Raji (cell line): ENCODE data around the gene CFAP68.

Experiments
- POLR2A ChIP-seq: IDR thresholded peaks from 2 replicates; pipeline ENCODE4 v1.6.1; 2011; ENCODE audit warnings: low read depth, low read length, control low read depth; ENCODE audit not compliant: insufficient read depth

Gene CFAP68

DNA sequence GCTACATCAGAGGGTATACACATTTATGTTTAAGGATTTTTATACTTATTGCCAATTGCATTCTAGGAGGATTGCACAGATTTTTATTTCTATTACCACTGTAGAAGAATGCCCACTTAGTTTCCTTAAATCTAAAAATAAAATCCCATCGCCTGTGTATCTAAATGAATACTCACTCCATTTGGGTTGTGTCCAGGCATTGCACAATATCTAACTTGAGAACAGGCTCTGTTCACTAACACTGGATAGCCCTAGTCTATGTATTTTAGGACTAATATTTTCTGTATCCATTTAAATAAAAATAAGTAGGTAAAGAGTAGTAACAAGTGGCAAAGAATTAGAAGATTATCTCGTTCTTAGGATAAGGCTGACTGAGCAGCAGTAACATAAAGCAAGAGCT, 43.5 kb downstream of the CFAP68 start:
- no peak for TF ChIP-seq POLR2A

DNA sequence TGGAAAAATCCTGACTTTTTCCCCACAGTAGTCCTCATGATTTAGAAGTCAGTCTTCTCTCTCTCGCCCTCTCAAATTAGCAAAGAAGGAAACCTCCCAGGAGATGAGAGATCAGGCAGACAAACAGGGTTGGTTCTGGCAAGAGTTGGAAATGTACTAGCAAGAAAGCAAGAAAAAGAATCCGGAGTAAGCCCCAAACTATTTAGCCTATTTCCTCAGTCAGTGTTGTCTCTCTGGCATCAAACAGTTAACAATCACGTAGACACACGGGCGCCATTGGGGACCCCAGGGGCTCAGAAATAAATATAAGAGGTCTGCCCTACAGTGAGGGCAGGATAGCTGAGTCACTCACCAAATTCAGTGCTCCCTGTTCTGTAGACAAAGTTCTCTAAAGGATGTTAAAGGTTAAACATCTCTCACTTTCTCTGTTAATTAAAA, 44.0 kb downstream of the CFAP68 start:
- TF ChIP-seq POLR2A, result no peak

DNA sequence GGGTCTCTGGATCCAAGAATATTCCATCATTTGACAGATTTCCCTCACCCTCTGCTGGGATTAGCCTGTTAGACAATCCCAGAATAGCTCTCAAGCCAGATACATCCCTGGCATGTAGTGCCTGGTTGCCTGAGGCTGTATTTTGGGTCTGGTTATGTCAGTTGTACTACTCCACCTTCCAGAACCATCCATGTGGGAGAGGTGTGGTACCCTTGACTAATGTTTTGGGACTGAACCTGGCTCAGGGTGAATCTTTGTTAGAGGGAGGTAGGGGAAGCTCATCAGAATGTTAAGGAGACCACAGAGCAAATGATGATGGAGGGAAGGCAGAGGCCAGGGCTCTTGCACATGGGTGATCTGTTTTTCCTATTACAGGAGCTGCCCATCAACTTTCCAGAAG, 44.6 kb downstream of the CFAP68 start:
- TF ChIP-seq POLR2A, result no peak

DNA sequence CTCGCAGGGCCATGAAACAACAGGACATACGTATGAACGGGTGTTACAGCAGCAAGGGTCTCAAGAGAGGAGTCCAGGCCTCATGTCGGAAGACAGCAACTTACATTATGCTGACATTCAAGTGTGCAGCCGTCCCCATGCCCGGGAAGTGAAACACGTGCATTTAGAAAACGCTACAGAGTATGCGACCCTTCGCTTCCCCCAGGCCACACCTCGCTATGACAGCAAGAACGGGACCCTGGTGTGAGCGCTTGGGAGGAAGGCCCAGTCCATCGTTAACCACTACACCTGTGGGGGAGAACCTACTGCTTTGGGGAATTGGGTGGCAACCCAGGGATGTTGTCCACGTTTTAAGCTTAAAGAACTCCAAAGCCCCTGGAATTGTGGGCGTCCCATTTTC, 46.6 kb downstream of the CFAP68 start:
- no peak for TF ChIP-seq POLR2A

DNA sequence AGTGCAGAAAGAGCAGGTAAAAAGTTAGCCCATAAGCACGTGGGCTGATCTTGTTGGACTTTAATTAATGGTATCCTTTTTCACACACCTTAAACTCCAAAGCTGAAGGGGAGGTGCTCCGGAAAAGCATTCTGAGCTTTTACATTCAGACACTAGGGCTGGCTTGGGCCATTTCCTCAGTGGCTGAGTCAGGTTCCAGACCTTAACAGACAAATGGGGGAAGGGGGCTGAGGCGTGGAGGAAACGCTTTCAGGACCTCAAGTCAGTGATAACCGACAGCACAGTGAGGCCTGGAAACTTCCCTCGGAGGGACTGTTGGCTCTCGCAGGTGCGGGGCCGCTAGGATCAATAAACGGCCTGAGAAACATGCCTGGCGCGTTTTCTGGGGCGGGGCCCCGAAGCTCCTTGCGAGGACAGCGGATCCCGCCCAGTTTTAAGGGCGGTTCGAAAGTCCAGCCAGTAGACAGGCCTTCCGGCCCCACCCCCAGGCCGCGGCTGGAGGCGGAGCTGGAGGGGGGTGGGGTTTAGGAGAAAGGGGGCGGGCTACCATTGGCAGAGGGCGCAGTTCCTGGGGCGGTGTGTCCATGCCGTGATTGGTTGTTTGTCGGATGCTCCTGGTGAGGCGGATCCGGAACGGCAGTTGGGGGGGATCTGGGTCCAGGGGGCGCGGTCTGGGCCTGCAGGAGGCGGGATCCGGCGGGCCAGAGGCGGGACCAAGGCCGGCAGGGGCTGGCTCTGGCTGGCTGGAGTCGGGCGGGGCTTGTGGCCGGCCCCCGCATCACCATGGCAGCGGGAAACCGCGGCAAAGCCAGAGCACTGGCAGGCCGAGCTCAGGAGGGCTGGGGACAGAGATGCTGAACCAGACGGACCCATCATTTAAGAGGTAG, 47.4 kb downstream of the CFAP68 start:
- peak; percentile 88 for TF ChIP-seq POLR2A

DNA sequence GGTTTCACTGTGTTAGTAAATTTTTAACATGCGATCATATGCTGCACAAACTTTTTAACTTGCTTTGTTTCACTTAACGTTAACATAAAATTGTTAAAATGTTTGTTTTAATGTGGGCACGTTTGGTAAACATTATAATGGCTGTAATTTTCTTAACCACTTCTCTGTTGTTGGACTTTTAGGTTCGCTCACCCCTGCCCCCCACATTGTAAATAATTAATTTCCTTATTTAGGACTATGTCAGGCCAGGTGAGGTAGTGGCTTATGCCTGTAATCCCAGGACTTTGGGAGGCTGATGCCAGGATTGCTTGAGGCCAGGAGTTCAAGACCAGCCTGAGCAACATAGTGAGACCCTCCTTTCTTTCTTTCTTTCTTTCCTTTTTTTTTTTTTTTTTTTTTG, 51.1 kb downstream of the CFAP68 start:
- no peak for TF ChIP-seq POLR2A

DNA sequence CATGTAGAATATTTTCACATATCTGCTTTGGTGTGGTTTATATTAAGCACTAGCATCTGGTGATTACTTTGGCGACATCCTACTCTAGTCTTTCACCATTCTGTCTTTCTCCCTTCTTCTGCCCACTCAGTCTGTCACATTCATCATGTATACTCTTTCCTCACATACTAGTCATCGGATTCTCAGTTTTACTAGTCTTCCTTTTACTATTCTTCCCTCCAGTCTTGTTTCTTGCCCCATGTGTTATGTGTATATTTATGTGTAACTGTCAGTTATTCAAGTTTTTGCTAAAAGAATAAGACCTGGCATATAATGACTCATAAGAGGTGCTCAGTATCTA, 53.2 kb downstream of the CFAP68 start:
- TF ChIP-seq POLR2A, result no peak

DNA sequence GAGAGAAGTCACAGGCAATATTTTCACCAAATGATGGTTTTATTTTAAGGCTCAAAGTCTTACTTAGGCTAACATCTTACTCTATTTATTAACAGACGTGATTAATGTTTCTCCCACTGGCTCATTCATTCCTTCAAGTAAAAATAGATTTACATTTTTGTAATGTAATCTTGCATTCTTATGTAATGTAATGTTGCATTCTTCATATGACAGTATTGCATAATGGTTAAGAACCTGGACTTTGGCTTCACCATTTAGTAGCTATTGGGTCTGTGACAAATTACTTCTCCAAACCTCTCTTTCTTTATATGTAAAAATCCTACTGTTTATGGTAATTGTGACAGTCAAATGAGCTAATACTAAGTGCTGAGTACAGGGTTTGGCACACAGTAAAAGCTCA, 54.5 kb downstream of the CFAP68 start:
- TF ChIP-seq POLR2A, result no peak

DNA sequence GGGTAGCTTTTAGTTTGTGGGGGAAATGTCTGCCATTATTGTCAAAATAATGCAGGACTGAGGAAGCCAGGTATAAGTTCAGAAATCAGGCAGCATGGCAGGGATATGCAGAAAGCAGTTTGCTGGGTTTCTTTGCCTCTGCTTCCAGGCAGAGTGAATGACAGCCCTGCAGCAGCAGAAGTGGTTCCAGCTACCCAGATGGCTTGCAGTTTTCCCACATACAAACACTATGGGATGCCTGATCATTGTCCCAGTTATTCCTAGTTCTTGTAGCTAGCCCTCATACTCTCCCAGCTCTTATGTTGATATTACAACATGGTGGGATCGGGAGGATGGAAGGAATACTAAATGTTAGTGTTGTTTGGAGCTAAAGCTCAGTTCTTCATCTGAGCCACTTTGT, 55.0 kb downstream of the CFAP68 start:
- TF ChIP-seq POLR2A, result no peak
